Measurements from ENCODE around the gene MAPK8IP3. TPM values are rescaled to one million over a fixed set of nuclear protein-coding genes. Genes with fewer than 3 reads are reported as not detected.

MAPK8IP3 gene
- total and polyA plus RNA-seq, 9 of the 15 experiments (the other 6 are each of a cell fraction or from before 2014, with no cell fraction given): 0.17 to 58.7 (median 16.7) TPM

DNA sequence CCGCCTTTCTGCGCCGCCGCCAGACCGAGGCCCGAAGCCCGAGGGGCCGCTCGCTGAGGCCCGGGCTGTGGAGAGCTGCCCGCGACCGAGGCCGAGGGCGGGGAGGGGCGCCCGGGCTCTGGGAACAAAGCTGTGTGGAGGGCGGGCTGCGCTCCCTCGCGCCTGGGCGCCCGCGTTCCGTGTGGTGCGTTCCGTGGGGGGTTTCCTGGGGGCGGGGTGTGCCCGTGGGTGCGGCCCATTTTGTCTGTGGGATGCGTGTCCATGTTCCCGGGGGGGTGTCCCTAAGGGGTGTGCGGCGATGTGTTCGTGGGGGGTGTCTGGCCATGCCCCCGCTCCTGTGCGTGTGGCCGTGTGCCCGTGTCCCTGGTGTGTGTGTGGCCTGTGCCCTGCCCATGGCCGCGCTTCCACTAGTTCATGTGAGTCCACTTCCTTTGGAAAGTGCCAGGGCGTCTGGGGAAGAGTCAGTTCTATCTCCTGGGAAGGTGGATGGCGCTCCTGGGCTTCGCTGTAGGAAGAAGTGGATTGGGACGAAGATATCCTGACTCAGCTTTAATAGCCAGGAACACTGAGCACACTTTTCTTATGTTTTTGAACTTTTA, 27.4 kb upstream of the MAPK8IP3 start (continued):
- 0 out of 2 replicates have a peak, but pooled peaks have one; percentile 15 for TF ChIP-seq CBX1 (IDR thresholded peaks at IDR 0.05; ENCODE audit: low read depth)
- TF ChIP-seq KDM4B (IDR thresholded peaks at IDR 0.05; ENCODE audit: borderline replicate concordance in 2 of 2, low read depth in 1 of 2): no peak
- TF ChIP-seq U2AF1 (optimal IDR thresholded peaks at IDR 0.05; ENCODE audit: low read depth, low read length): no peak
- no peak for TF ChIP-seq NR1H2 (CRISPR knock-in tag; IDR thresholded peaks at IDR 0.05)
- peak; percentile 15; the same call in 1 of the 2 replicates for TF ChIP-seq PHF8 (IDR thresholded peaks at IDR 0.05; ENCODE audit: borderline replicate concordance, low read length)
- TF ChIP-seq MAFK (IDR thresholded peaks at IDR 0.05; ENCODE audit: low read length): peak; percentile 89
- no peak for TF ChIP-seq TAL1 (IDR thresholded peaks at IDR 0.05)
- no peak for TF ChIP-seq ESRRA (IDR thresholded peaks at IDR 0.05; ENCODE audit: borderline replicate concordance, low read depth)
- TF ChIP-seq TCF7 (IDR thresholded peaks at IDR 0.05; ENCODE audit: borderline replicate concordance): no peak
- TF ChIP-seq CHD1 (IDR thresholded peaks at IDR 0.05; ENCODE audit: low read length): peak; percentile 28
- no peak for TF ChIP-seq CSDE1 (IDR thresholded peaks at IDR 0.05)
- TF ChIP-seq, protein P1, sequence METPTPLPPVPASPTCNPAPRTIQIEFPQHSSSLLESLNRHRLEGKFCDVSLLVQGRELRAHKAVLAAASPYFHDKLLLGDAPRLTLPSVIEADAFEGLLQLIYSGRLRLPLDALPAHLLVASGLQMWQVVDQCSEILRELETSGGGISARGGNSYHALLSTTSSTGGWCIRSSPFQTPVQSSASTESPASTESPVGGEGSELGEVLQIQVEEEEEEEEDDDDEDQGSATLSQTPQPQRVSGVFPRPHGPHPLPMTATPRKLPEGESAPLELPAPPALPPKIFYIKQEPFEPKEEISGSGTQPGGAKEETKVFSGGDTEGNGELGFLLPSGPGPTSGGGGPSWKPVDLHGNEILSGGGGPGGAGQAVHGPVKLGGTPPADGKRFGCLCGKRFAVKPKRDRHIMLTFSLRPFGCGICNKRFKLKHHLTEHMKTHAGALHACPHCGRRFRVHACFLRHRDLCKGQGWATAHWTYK (CRISPR knock-in tag; IDR thresholded peaks at IDR 0.05): no peak
- TF ChIP-seq, protein P2, sequence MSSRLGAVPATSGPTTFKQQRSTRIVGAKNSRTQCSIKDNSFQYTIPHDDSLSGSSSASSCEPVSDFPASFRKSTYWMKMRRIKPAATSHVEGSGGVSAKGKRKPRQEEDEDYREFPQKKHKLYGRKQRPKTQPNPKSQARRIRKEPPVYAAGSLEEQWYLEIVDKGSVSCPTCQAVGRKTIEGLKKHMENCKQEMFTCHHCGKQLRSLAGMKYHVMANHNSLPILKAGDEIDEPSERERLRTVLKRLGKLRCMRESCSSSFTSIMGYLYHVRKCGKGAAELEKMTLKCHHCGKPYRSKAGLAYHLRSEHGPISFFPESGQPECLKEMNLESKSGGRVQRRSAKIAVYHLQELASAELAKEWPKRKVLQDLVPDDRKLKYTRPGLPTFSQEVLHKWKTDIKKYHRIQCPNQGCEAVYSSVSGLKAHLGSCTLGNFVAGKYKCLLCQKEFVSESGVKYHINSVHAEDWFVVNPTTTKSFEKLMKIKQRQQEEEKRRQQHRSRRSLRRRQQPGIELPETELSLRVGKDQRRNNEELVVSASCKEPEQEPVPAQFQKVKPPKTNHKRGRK (tag; IDR thresholded peaks at IDR 0.05): no peak
- TF ChIP-seq NR4A1 (CRISPR knock-in tag; IDR thresholded peaks at IDR 0.05): no peak
- TF ChIP-seq NR4A1 (tag; IDR thresholded peaks at IDR 0.05): no peak
- no peak for TF ChIP-seq ZNF12 (CRISPR knock-in tag; IDR thresholded peaks at IDR 0.05)
- TF ChIP-seq CBX8 (IDR thresholded peaks at IDR 0.05; ENCODE audit: borderline replicate concordance, extremely low read depth, low read depth, low read length, poor library complexity, severe bottlenecking): no peak
- TF ChIP-seq EGR1 (conservative IDR thresholded peaks at IDR 0.05): peak; percentile 41
- no peak for TF ChIP-seq ZNF347 (CRISPR knock-in tag; IDR thresholded peaks at IDR 0.05; ENCODE audit: low read depth)
- no peak for TF ChIP-seq ELF2 (CRISPR knock-in tag; IDR thresholded peaks at IDR 0.05)
- peak; percentile 78 for TF ChIP-seq RBFOX2 (IDR thresholded peaks at IDR 0.05; ENCODE audit: low read depth, low read length)
- peak; percentile 90 for TF ChIP-seq SAFB (IDR thresholded peaks at IDR 0.05; ENCODE audit: borderline replicate concordance, low read depth, low read length)
- TF ChIP-seq JUND (IDR thresholded peaks at IDR 0.05; ENCODE audit: borderline replicate concordance, low read depth, low read length): no peak
- no peak for TF ChIP-seq JUND (tag; IDR thresholded peaks at IDR 0.05; ENCODE audit: borderline replicate concordance, low read depth, low read length)
- no peak for TF ChIP-seq TEAD4 (IDR thresholded peaks at IDR 0.05; ENCODE audit: low read length)
- no peak for TF ChIP-seq TEAD4 (CRISPR knock-in tag; IDR thresholded peaks at IDR 0.05; ENCODE audit: borderline replicate concordance)
- no peak for TF ChIP-seq GTF2A2 (tag; IDR thresholded peaks at IDR 0.05)
- peak in 1 of 2 experiments; percentile 60; a peak in 3 of 4 replicates for TF ChIP-seq MAZ (CRISPR knock-in tag; conservative IDR thresholded peaks at IDR 0.05 in 1 of 2, IDR thresholded peaks at IDR 0.05 in 1 of 2)
